WTC11 (cell line): ENCODE results near the gene SPATA19. TPM values are rescaled to one million over a fixed set of nuclear protein-coding genes. Genes with fewer than 3 reads are reported as not detected.

Experiments
- ATAC-seq: fragments of 200-7000 bp; cut with Tn5 transposase; 2 replicates; pipeline ENCODE4 v1.10.0; 2021; ENCODE audit warnings: mild to moderate bottlenecking, moderate library complexity
- CTCF ChIA-PET: fragments of 300-600 bp; sonication (Branson Sonifier 250); formaldehyde crosslinking; loops from one replicate; lab custom pipeline; 2021; ENCODE audit warnings: antibody characterized with exemption; lab: Charles Lee
- POLR2A ChIA-PET: fragments of 350-600 bp; sonication (Branson Sonifier 250); formaldehyde crosslinking; loops from one replicate; lab custom pipeline; 2021; ENCODE audit warnings: antibody characterized with exemption; lab: Charles Lee
- DNase-seq: peaks from one replicate; pipeline ENCODE4 v3.0.0; 2021; ENCODE audit warnings: low spot score
- H3K27ac Mint-ChIP-seq: 2 replicates; pipeline ENCODE4 v1.8.0; 2021; ENCODE audit warnings: mixed read lengths
- H3K27me3 Mint-ChIP-seq: 2 replicates; pipeline ENCODE4 v1.8.0; 2021; ENCODE audit warnings: low read depth, mild to moderate bottlenecking, moderate library complexity, mixed read lengths
- H3K36me3 Mint-ChIP-seq: 2 replicates; pipeline ENCODE4 v1.8.0; 2021; ENCODE audit warnings: mixed read lengths
- H3K4me1 Mint-ChIP-seq: 2 replicates; pipeline ENCODE4 v1.8.0; 2022; ENCODE audit warnings: mixed read lengths
- H3K4me3 Mint-ChIP-seq: 2 replicates; pipeline ENCODE4 v1.8.0; 2021; ENCODE audit warnings: mild to moderate bottlenecking, moderate library complexity, mixed read lengths
- H3K9me3 Mint-ChIP-seq: 2 replicates; pipeline ENCODE4 v1.8.0; 2021; ENCODE audit warnings: mixed read lengths
- CTCF ChIP-seq: fragments of 200-600 bp; IDR thresholded peaks from 2 replicates; pipeline ENCODE4 v1.8.0; 2022; ENCODE audit warnings: antibody characterized with exemption
- EMX1 ChIP-seq: fragments of 250-450 bp; sonication (Bioruptor Pico); IDR thresholded peaks from 2 replicates; pipeline ENCODE4 v1.8.0; 2021; ENCODE audit warnings: mild to moderate bottlenecking
- IRF2 ChIP-seq: sonication (generic); formaldehyde crosslinking; IDR thresholded peaks from 2 replicates; pipeline ENCODE4 v1.8.0; 2022; ENCODE audit warnings: low read depth, missing genetic modification reagents, borderline replicate concordance
- PRRX2 ChIP-seq: fragments of 250-450 bp; sonication (Bioruptor Pico); IDR thresholded peaks from 2 replicates; pipeline ENCODE4 v1.8.0; 2021; ENCODE audit warnings: mild to moderate bottlenecking
- TEAD1 ChIP-seq: sonication (generic); formaldehyde crosslinking; IDR thresholded peaks from 2 replicates; pipeline ENCODE4 v1.8.0; 2022; ENCODE audit warnings: mild to moderate bottlenecking, missing genetic modification reagents
- USF2 ChIP-seq: sonication (generic); formaldehyde crosslinking; IDR thresholded peaks from 2 replicates; pipeline ENCODE4 v1.8.1; 2023; ENCODE audit warnings: mild to moderate bottlenecking, missing genetic modification reagents, moderate library complexity
- ZNF423 ChIP-seq: fragments of 250-450 bp; sonication (Bioruptor Pico); IDR thresholded peaks from 2 replicates; pipeline ENCODE4 v2.1.2; 2022; ENCODE audit warnings: mild to moderate bottlenecking, moderate library complexity
- total RNA-seq: library from RNA; stranded (reverse); gene quantifications from 3 replicates; pipeline ENCODE4 v1.2.3, GENCODE V29; 2021
- TF ChIP-seq, protein P1 (sequence below): sonication (generic); formaldehyde crosslinking; IDR thresholded peaks from 2 replicates; pipeline ENCODE4 v1.8.1; 2023; ENCODE audit warnings: mild to moderate bottlenecking, missing genetic modification reagents
- TF ChIP-seq, protein P2 (sequence below): fragments of 250-450 bp; sonication (Bioruptor Pico); IDR thresholded peaks from 2 replicates; pipeline ENCODE4 v2.1.2; 2022; ENCODE audit warnings: mild to moderate bottlenecking, moderate library complexity
- TF ChIP-seq, protein P3 (sequence below): sonication (generic); formaldehyde crosslinking; IDR thresholded peaks from 2 replicates; pipeline ENCODE4 v1.8.0; 2022; ENCODE audit warnings: mild to moderate bottlenecking, missing genetic modification reagents
- TF ChIP-seq, protein P4 (sequence below): sonication (generic); formaldehyde crosslinking; IDR thresholded peaks from 2 replicates; pipeline ENCODE4 v1.8.1; 2023; ENCODE audit warnings: mild to moderate bottlenecking, missing genetic modification reagents, borderline replicate concordance

SPATA19 gene
- total RNA-seq, 1 experiment from 2014 or later: not detected

- TF ChIP-seq, protein P1, sequence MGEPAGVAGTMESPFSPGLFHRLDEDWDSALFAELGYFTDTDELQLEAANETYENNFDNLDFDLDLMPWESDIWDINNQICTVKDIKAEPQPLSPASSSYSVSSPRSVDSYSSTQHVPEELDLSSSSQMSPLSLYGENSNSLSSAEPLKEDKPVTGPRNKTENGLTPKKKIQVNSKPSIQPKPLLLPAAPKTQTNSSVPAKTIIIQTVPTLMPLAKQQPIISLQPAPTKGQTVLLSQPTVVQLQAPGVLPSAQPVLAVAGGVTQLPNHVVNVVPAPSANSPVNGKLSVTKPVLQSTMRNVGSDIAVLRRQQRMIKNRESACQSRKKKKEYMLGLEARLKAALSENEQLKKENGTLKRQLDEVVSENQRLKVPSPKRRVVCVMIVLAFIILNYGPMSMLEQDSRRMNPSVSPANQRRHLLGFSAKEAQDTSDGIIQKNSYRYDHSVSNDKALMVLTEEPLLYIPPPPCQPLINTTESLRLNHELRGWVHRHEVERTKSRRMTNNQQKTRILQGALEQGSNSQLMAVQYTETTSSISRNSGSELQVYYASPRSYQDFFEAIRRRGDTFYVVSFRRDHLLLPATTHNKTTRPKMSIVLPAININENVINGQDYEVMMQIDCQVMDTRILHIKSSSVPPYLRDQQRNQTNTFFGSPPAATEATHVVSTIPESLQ (CRISPR knock-in tag): no peak
- TF ChIP-seq ZNF423 (peak; percentile 80; the same call in 1 of the 2 replicates), EMX1 (CRISPR knock-in tag) (no peak), TEAD1 (CRISPR knock-in tag) (peak; percentile 68; the same call in 1 of the 2 replicates), CTCF (peak; percentile 81)
- TF ChIP-seq, protein P2, sequence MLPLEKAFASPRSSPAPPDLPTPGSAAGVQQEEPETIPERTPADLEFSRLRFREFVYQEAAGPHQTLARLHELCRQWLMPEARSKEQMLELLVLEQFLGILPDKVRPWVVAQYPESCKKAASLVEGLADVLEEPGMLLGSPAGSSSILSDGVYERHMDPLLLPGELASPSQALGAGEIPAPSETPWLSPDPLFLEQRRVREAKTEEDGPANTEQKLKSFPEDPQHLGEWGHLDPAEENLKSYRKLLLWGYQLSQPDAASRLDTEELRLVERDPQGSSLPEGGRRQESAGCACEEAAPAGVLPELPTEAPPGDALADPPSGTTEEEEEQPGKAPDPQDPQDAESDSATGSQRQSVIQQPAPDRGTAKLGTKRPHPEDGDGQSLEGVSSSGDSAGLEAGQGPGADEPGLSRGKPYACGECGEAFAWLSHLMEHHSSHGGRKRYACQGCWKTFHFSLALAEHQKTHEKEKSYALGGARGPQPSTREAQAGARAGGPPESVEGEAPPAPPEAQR (CRISPR knock-in tag): no peak
- ChIA-PET CTCF (interaction anchor here (0.5 to 3.8 kb wide), 77 partner anchors 9 to 1839 kb away, joined by 3 to 61 read pairs (median 4); partner anchors contain the start of gene JAM3), POLR2A (no interaction called here)
- Mint-ChIP-seq H3K27me3 (no peaks in the 10 kb centered on the region; the same call in 1 of the 2 replicates), H3K9me3 (no peaks in the 10 kb centered on the region), H3K36me3 (no peaks in the 10 kb centered on the region), H3K27ac (no peak overlapping the region), H3K4me3 (no peak overlapping the region), H3K4me1 (peaks cover 6% of the 10 kb centered on the region)
- DNase-seq (peak; percentile 83), ATAC-seq (peak; percentile 93)
Measured at GRCh38 chr11:133821776-133822175, 23.5 kb downstream of the SPATA19 start.

DNA sequence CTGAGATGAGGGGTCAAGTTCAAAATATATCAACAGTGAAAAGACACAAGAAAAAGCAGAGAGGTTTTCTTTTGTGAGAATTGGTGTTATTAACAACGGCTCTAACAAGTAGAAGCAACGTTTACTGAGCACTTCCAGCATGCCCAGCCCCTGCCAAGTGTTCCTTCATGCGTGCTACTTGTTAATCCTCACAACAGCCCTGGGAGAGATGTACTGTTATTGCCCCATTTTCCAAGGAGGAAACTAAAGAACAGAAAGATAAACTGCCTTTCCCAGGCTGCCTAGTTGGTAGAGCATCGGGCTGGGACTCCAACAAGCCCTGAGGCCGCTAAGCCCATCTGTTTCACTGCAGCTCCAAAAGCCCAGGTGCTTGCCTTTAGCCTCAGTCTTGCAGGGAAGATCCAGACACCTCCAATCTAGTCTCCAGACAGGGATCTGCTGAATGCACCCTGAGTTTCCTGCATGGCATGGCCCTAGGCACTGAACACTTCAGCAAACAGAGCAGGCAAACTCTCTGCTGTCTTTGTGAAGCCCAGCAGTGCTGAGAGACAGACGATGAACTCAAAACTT lies 25.5 kb downstream of the SPATA19 start:
- CTCF ChIA-PET: interaction anchor here (0.9 to 3.8 kb wide), 5 partner anchors 9 to 741 kb away, joined by 4 to 61 read pairs (median 29); no protein-coding TSS in a partner anchor
- Mint-ChIP-seq H3K9me3 (no peaks in the 10 kb centered on the region), H3K4me3 (no peak overlapping the region), H3K27me3 (no peaks in the 10 kb centered on the region; the same call in 1 of the 2 replicates), H3K27ac (no peak overlapping the region), H3K36me3 (no peaks in the 10 kb centered on the region), H3K4me1 (peaks cover 6% of the 10 kb centered on the region)
- TF ChIP-seq, protein P3, sequence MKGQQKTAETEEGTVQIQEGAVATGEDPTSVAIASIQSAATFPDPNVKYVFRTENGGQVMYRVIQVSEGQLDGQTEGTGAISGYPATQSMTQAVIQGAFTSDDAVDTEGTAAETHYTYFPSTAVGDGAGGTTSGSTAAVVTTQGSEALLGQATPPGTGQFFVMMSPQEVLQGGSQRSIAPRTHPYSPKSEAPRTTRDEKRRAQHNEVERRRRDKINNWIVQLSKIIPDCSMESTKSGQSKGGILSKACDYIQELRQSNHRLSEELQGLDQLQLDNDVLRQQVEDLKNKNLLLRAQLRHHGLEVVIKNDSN (CRISPR knock-in tag): no peak
- no peak for TF ChIP-seq IRF2 (CRISPR knock-in tag)
- TF ChIP-seq, protein P4, sequence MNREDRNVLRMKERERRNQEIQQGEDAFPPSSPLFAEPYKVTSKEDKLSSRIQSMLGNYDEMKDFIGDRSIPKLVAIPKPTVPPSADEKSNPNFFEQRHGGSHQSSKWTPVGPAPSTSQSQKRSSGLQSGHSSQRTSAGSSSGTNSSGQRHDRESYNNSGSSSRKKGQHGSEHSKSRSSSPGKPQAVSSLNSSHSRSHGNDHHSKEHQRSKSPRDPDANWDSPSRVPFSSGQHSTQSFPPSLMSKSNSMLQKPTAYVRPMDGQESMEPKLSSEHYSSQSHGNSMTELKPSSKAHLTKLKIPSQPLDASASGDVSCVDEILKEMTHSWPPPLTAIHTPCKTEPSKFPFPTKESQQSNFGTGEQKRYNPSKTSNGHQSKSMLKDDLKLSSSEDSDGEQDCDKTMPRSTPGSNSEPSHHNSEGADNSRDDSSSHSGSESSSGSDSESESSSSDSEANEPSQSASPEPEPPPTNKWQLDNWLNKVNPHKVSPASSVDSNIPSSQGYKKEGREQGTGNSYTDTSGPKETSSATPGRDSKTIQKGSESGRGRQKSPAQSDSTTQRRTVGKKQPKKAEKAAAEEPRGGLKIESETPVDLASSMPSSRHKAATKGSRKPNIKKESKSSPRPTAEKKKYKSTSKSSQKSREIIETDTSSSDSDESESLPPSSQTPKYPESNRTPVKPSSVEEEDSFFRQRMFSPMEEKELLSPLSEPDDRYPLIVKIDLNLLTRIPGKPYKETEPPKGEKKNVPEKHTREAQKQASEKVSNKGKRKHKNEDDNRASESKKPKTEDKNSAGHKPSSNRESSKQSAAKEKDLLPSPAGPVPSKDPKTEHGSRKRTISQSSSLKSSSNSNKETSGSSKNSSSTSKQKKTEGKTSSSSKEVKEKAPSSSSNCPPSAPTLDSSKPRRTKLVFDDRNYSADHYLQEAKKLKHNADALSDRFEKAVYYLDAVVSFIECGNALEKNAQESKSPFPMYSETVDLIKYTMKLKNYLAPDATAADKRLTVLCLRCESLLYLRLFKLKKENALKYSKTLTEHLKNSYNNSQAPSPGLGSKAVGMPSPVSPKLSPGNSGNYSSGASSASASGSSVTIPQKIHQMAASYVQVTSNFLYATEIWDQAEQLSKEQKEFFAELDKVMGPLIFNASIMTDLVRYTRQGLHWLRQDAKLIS: no peak
- no peak for TF ChIP-seq PRRX2
- TF ChIP-seq USF2 (CRISPR knock-in tag): no peak
- TF ChIP-seq EMX1 (CRISPR knock-in tag): no peak
- TF ChIP-seq, protein P1 (CRISPR knock-in tag): no peak
- POLR2A ChIA-PET: no interaction called here
- no peak for DNase-seq
- ATAC-seq: no peak
